Measurements from ENCODE around the gene MAGEC2.

Gene MAGEC2

DNA sequence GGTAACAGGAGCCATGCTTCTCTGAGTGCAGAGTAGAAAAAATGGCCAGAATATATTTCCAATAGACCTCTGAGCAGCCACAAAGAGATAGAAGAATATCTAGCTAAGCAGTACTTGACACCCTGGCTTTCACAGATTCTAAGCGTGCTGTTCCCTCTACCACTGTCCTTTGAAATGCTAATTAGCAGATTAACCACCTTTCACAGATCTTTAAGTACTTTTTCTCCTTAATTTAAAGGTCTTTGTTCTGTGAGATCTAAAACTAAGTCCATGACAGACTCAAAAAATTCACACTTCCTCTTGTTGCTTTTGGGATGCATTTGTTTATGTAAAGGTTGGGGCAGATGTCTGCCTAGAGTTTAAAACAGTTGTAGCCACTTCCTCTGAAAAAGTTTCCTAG is 28.3 kb upstream of the MAGEC2 start:
- no peak overlapping the region for H2AFZ ChIP-seq (ENCODE audit: low read length)
- no peak overlapping the region for H3K4me3 ChIP-seq (ENCODE audit: low read length)
- no peak overlapping the region for H3K4me2 ChIP-seq (ENCODE audit: low read depth, low read length)
- no peaks in the 10 kb centered on the region for H3K4me1 ChIP-seq (ENCODE audit: low read length)
- H3K9ac ChIP-seq (ENCODE audit: low read length) = no peak overlapping the region
- no peaks in the 10 kb centered on the region for H3F3A ChIP-seq (ENCODE audit: insufficient read depth, low read length)
- TF ChIP-seq CTCF (IDR thresholded peaks at IDR 0.05; ENCODE audit: low read length) = no peak
- TF ChIP-seq EZH2phosphoT487 (IDR thresholded peaks at IDR 0.05; ENCODE audit: low read length) = no peak
- no peak overlapping the region for H3K27ac ChIP-seq (ENCODE audit: low read length)
- no peaks in the 10 kb centered on the region for H3K9me2 ChIP-seq (replicated peaks; ENCODE audit: insufficient read depth, low read length)
- H4K20me1 ChIP-seq (ENCODE audit: insufficient read depth, low read length) = no peaks in the 10 kb centered on the region
- no peaks in the 10 kb centered on the region for H3K9me3 ChIP-seq (replicated peaks; ENCODE audit: insufficient read depth, low read length)
- H3K27me3 ChIP-seq (replicated peaks; ENCODE audit: insufficient read depth, low read length) = no peaks in the 10 kb centered on the region
- H3K79me2 ChIP-seq (ENCODE audit: low read length) = no peaks in the 10 kb centered on the region
- no peak for DNase-seq
- no peaks in the 10 kb centered on the region for H3K36me3 ChIP-seq (replicated peaks; ENCODE audit: insufficient read depth, low read length)

DNA sequence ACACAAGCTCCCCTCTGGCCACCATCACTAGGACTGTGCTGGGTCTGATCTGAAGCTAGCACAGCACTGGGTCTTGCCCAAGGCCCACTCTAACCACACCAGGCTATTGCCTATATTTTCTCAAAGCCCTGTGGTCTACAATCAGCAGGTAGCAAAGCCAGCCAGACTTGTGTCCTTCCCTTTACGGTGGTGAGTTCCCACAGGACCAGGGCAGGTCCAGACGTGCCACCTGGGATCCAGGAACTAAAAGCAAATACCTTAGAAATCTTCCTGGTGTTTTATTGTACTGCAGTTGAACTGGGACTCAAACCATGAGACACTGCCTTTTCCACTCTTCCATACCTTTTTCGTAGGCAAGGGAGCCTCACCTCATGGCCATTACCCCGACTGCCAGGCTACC is 9.0 kb upstream of the MAGEC2 start:
- no peak overlapping the region for H3K9ac ChIP-seq (ENCODE audit: low read length)
- no peak for TF ChIP-seq CTCF (IDR thresholded peaks at IDR 0.05; ENCODE audit: low read length)
- no peak for TF ChIP-seq EZH2 (optimal IDR thresholded peaks at IDR 0.05; ENCODE audit: low read depth, low read length)
- no peak for TF ChIP-seq EZH2phosphoT487 (IDR thresholded peaks at IDR 0.05; ENCODE audit: low read length)
- no peak overlapping the region for H2AFZ ChIP-seq (ENCODE audit: low read length)
- no peaks in the 10 kb centered on the region for H3K79me2 ChIP-seq (ENCODE audit: low read length)
- H3K9me2 ChIP-seq (replicated peaks; ENCODE audit: insufficient read depth, low read length) = no peaks in the 10 kb centered on the region
- no peak overlapping the region for H3K4me2 ChIP-seq (ENCODE audit: low read depth, low read length)
- no peaks in the 10 kb centered on the region for H4K20me1 ChIP-seq (ENCODE audit: insufficient read depth, low read length)
- H3K9me3 ChIP-seq (replicated peaks; ENCODE audit: insufficient read depth, low read length) = no peaks in the 10 kb centered on the region
- H3F3A ChIP-seq (ENCODE audit: insufficient read depth, low read length) = no peaks in the 10 kb centered on the region
- DNase-seq = no peak
- no peak overlapping the region for H3K27ac ChIP-seq (ENCODE audit: low read length)
- no peaks in the 10 kb centered on the region for H3K27me3 ChIP-seq (replicated peaks; ENCODE audit: insufficient read depth, low read length)
- H3K36me3 ChIP-seq (replicated peaks; ENCODE audit: insufficient read depth, low read length) = no peaks in the 10 kb centered on the region
- no peaks in the 10 kb centered on the region for H3K4me1 ChIP-seq (ENCODE audit: low read length)
- no peak overlapping the region for H3K4me3 ChIP-seq (ENCODE audit: low read length)

DNA sequence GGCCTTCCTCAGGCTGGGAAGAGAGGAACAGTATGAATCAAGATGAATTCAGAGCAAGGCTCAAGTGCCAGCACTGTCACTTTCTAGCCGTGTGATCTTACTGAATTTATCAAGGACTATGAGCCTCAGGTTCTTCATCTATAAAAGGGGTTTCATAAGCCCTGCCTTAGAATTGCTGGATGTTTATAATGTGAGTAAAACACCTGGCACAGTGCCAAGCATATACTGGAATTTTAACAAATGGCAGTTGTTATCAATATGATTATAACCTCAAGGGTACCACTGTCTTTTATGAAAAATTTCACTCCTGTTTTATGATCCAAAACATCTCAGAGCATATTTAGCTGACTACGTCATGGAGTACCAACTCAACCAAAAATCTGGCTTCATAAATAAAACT is 4.0 kb downstream of the MAGEC2 start:
- no peaks in the 10 kb centered on the region for H3F3A ChIP-seq (ENCODE audit: insufficient read depth, low read length)

More for the DNA sequence above, 4.0 kb downstream of the MAGEC2 start:
- Histone ChIP-seq H3K4me1 (ENCODE audit: low read length) (no peaks in the 10 kb centered on the region), H3K4me3 (ENCODE audit: low read length) (no peak overlapping the region), H3K9me3 (replicated peaks; ENCODE audit: insufficient read depth, low read length) (no peaks in the 10 kb centered on the region), H2AFZ (ENCODE audit: low read length) (no peak overlapping the region), H3K9ac (ENCODE audit: low read length) (no peak overlapping the region), H3K4me2 (ENCODE audit: low read depth, low read length) (no peak overlapping the region), H3K79me2 (ENCODE audit: low read length) (no peaks in the 10 kb centered on the region), H3K27me3 (replicated peaks; ENCODE audit: insufficient read depth, low read length) (no peaks in the 10 kb centered on the region), H4K20me1 (ENCODE audit: insufficient read depth, low read length) (no peaks in the 10 kb centered on the region), H3K27ac (ENCODE audit: low read length) (no peak overlapping the region), H3K9me2 (replicated peaks; ENCODE audit: insufficient read depth, low read length) (no peaks in the 10 kb centered on the region), H3K36me3 (replicated peaks; ENCODE audit: insufficient read depth, low read length) (no peaks in the 10 kb centered on the region)
- no peak for DNase-seq
- no peak for TF ChIP-seq EZH2phosphoT487 (IDR thresholded peaks at IDR 0.05; ENCODE audit: low read length)
- TF ChIP-seq EZH2 (optimal IDR thresholded peaks at IDR 0.05; ENCODE audit: low read depth, low read length) = no peak
- TF ChIP-seq CTCF (IDR thresholded peaks at IDR 0.05; ENCODE audit: low read length) = no peak

Data from MM.1S (cell line).